HepG2 (cell line): ENCODE data around the gene IYD.

Source experiments
- MYNN ChIP-seq: sonication (generic); formaldehyde crosslinking; IDR thresholded peaks from 2 replicates; pipeline ENCODE4 v1.4.0; 2020; ENCODE audit warnings: mild to moderate bottlenecking, low read depth, missing genetic modification reagents
- ZSCAN22 ChIP-seq: sonication (generic); formaldehyde crosslinking; IDR thresholded peaks from 2 replicates; pipeline ENCODE4 v1.4.0; 2020; ENCODE audit warnings: mild to moderate bottlenecking, missing genetic modification reagents

GRCh38 chr6:150372051-150372450, 3.2 kb downstream of the IYD start:
- TF ChIP-seq MYNN (CRISPR knock-in tag) (no peak), ZSCAN22 (CRISPR knock-in tag) (no peak)
